GM12874 (cell line): ENCODE results near the gene RXRB.

Experiments used
- CTCF ChIP-seq: IDR thresholded peaks from 2 replicates; pipeline ENCODE4 v1.5.1; 2011; ENCODE audit warnings: low read depth, mild to moderate bottlenecking, control low read depth, low read length, moderate library complexity; ENCODE audit not compliant: insufficient read depth

Gene RXRB

GRCh38 chr6:33198853-33199436 lies 1.5 kb downstream of the RXRB start:
- TF ChIP-seq CTCF = no peak

GRCh38 chr6:33198159-33198852 lies 2.2 kb downstream of the RXRB start:
- no peak for TF ChIP-seq CTCF

- peak; percentile 78 for TF ChIP-seq CTCF
Measured at GRCh38 chr6:33197431-33198048, 2.9 kb downstream of the RXRB start.

GRCh38 chr6:33195304-33196165 lies 4.9 kb downstream of the RXRB start:
- TF ChIP-seq CTCF = no peak

GRCh38 chr6:33194431-33194979 lies 6.0 kb downstream of the RXRB start:
- TF ChIP-seq CTCF = no peak

GRCh38 chr6:33193619-33194018 lies 6.8 kb downstream of the RXRB start:
- TF ChIP-seq CTCF = no peak
